Adrenal gland (tissue), 12 donors: Measurements from ENCODE around the gene PDCD10. TPM values are rescaled to one million over a fixed set of nuclear protein-coding genes. Genes with fewer than 3 reads are reported as not detected.

ENCODE experiments used
- DNase-seq, 7 donors: peaks; one replicate each; pipeline ENCODE4 v3.0.0-alpha.2; 2019 to 2020
- H3K27ac ChIP-seq, 5 donors: fragments of 200-600 bp; sonication (generic) in 4 of 5; 1 replicate in 3 of 5; 2 replicates in 2 of 5; pipeline versions ENCODE4 v1.5.1 to v1.8.0; 2016 to 2020; ENCODE audit warnings: mild to moderate bottlenecking in 1 of 5
- H3K27me3 ChIP-seq: fragments of 200-600 bp; 2 replicates; pipeline ENCODE4 v1.8.0; 2021
- H3K36me3 ChIP-seq, 2 donors: fragments of 200-600 bp; replicated peaks in 1 of 2; 1 replicate in 1 of 2; 2 replicates in 1 of 2; pipeline versions ENCODE4 v1.5.1 to v1.8.0; 2018 to 2022
- H3K4me1 ChIP-seq, 2 donors: fragments of 200-600 bp; replicated peaks in 1 of 2; 1 replicate in 1 of 2; 2 replicates in 1 of 2; pipeline versions ENCODE4 v1.5.1 to v1.8.0; 2018 to 2021
- H3K4me3 ChIP-seq, 4 donors: fragments of 200-600 bp; sonication (generic) in 3 of 4; one replicate each; pipeline ENCODE4 v1.5.1; 2016 to 2018
- H3K9me3 ChIP-seq, 3 donors: fragments of 200-600 bp; sonication (generic) in 1 of 3; replicated peaks in 1 of 3; 1 replicate in 2 of 3; 2 replicates in 1 of 3; pipeline versions ENCODE4 v1.5.1 to v1.8.0; 2016 to 2021
- CTCF ChIP-seq, 6 experiments: fragments of 450-650 bp in 4 of 6; fragments of 200-600 bp in 2 of 6; sonication (generic) in 1 of 6; IDR thresholded peaks; 1 replicate in 5 of 6; 2 replicates in 1 of 6; pipeline versions ENCODE4 v1.5.1 to v1.8.0; 2016 to 2021; ENCODE audit warnings: antibody characterized with exemption in 6 of 6, mild to moderate bottlenecking in 2 of 6, moderate library complexity in 1 of 6
- POLR2A ChIP-seq, 2 donors: fragments of 450-650 bp; IDR thresholded peaks; one replicate each; pipeline ENCODE4 v1.6.1; 2017; ENCODE audit warnings: antibody characterized with exemption in 2 of 2, mild to moderate bottlenecking in 2 of 2, moderate library complexity in 1 of 2
- WGBS, 4 donors: extraction: QIAGEN DNeasy Blood & Tissue Kit in 2 of 4; methylation state at CpG; one replicate each; pipeline versions ENCODE4 v1.1.5 to v1.1.7; 2013 to 2017; 5-methylcytosine and 5-hydroxymethylcytosine counted together
- intact Hi-C, 2 donors: fragments of 100-400 bp; cut with DNase I; formaldehyde crosslinking; loops; one replicate each; pipeline versions ENCODE4 v1.14.1 to v1.15.0; 2022 to 2023
- polyA plus RNA-seq, 3 donors: library from polyadenylated mRNA; stranded (reverse); fragments of 200-250 nt in 2 of 3; fragments of 350-450 nt in 1 of 3; fragmentation: Illumina TruSeq in 1 of 3; extraction: RNeasy Lipid Tissue Mini Kit (QIAGEN cat#74804) in 1 of 3; gene quantifications; one replicate each; pipeline ENCODE4 v1.2.3, GENCODE V29; 2013 to 2014
- total RNA-seq, 9 donors: library from RNA; depleted of rRNA in 4 of 9; stranded (reverse); fragments of >200 nt in 4 of 9; fragments of 120-200 nt in 1 of 9; fragmentation: NEBNext Ultra II Directional in 1 of 9; extraction: Animal tissue kit (Norgen Biotek cat#: 25700) in 1 of 9; gene quantifications; one replicate each; pipeline versions ENCODE4 v1.1.0 to v1.2.4, GENCODE V29; 2013 to 2023
- donor health status: healthy with polysubstance abuse.
- donor health status: Bipolar disorder and iron deficiency.
- donor health status: DM: yes; HTN: yes; CAD: no.
- donor health status: DM: no; HTN: no; CAD: no.
- donor health status: DM: no; HTN: no; CAD: no.
- donor health status: DM: yes; HTN: yes; CAD: no.

PDCD10 gene
- total and polyA plus RNA-seq, 12 donors: 11.6 to 146 (median 41.6) TPM

DNA sequence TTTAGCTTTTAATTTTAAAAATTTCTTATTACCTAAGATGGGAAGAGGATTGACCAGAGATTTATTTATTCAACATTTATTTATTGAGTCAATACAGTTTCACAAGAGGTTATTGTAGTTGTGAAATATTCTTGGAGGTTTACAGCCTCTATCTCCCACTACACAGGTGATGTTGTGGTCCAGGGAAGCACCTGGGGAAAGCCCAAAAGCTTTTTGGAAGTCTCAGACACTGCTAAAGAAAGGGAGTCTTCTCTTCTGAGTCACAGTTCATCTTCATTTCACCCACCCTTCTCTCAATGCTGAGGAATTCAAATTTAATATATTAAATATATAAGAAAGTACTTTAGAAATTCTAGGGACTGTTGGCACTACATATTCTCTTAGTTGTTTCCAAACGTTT lies 42.7 kb upstream of the PDCD10 start:
- no peaks in the 10 kb centered on the region for H3K4me1 ChIP-seq
- intact Hi-C loops: no loop called here
- WGBS, 4 donors: 25 to 77% (median 46%) methylated on average over 1 of the region's 1 CpG
- no peaks in the 10 kb centered on the region for H3K27me3 ChIP-seq
- no peaks in the 10 kb centered on the region for H3K36me3 ChIP-seq
- no peak overlapping the region for H3K4me3 ChIP-seq
- no peak for DNase-seq
- no peaks in the 10 kb centered on the region for H3K9me3 ChIP-seq
- TF ChIP-seq CTCF (IDR thresholded peaks at IDR 0.05) (no peak), POLR2A (IDR thresholded peaks at IDR 0.05) (no peak)
- H3K27ac ChIP-seq: no peak overlapping the region

GRCh38 chr3:167776066-167776685 lies 41.5 kb upstream of the PDCD10 start:
- H3K36me3 ChIP-seq: no peaks in the 10 kb centered on the region
- 21 to 44% (median 27%) methylated on average over 4 of the region's 4 CpGs for WGBS, 4 donors
- intact Hi-C loops: no loop called here

GRCh38 chr3:167773584-167773983 lies 38.9 kb upstream of the PDCD10 start:
- Histone ChIP-seq H3K4me3 (no peak overlapping the region), H3K27ac (no peak overlapping the region), H3K36me3 (no peaks in the 10 kb centered on the region), H3K9me3 (no peaks in the 10 kb centered on the region), H3K27me3 (no peaks in the 10 kb centered on the region), H3K4me1 (no peaks in the 10 kb centered on the region)
- WGBS, 4 donors: 48 to 77% (median 74%) methylated on average over 1 of the region's 1 CpG
- intact Hi-C loops: no loop called here
- no peak for DNase-seq
- TF ChIP-seq POLR2A (IDR thresholded peaks at IDR 0.05): no peak
- no peak for TF ChIP-seq CTCF (IDR thresholded peaks at IDR 0.05)

More at GRCh38 chr3:167776066-167776685, 41.5 kb upstream of the PDCD10 start:
- no peak overlapping the region for H3K4me3 ChIP-seq
- TF ChIP-seq CTCF (IDR thresholded peaks at IDR 0.05): no peak
- no peak for TF ChIP-seq POLR2A (IDR thresholded peaks at IDR 0.05)
- no peak overlapping the region for H3K27ac ChIP-seq
- peak in 1 of 7 donors; percentile 4 for DNase-seq
- no peaks in the 10 kb centered on the region for H3K4me1 ChIP-seq
- H3K9me3 ChIP-seq: no peaks in the 10 kb centered on the region
- H3K27me3 ChIP-seq: no peaks in the 10 kb centered on the region

DNA sequence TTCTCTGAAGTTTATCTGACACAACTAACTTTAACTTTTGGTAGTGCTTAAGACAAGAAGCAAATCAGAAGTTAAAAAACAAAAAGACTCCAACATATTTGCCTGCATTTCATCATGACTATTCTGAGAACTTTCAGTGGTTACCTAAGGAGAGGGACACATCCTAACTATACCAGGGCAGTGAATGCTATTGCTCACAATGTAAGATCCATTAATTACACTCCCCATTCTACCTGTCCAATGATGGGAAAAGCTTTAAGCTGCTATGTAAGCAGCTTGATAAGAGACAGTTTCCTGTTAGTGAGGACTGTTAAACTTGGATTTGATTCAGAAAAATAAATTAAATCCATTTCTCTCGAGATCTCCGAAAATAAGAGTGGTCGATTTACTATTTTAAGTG lies 38.3 kb upstream of the PDCD10 start:
- no peaks in the 10 kb centered on the region for H3K9me3 ChIP-seq
- no peak overlapping the region for H3K4me3 ChIP-seq
- intact Hi-C loops: no loop called here
- TF ChIP-seq POLR2A (IDR thresholded peaks at IDR 0.05) (no peak), CTCF (IDR thresholded peaks at IDR 0.05) (no peak)
- H3K36me3 ChIP-seq: no peaks in the 10 kb centered on the region
- no peak for DNase-seq
- WGBS, 4 donors: 49 to 63% (median 57%) methylated on average over 3 of the region's 3 CpGs
- H3K4me1 ChIP-seq: no peaks in the 10 kb centered on the region
- H3K27ac ChIP-seq: no peak overlapping the region
- H3K27me3 ChIP-seq: no peaks in the 10 kb centered on the region
